A549 (cell line): ENCODE measurements around the gene NDUFS1. TPM values are rescaled to one million over a fixed set of nuclear protein-coding genes. Genes with fewer than 3 reads are reported as not detected.

ENCODE experiments used
- ATAC-seq, 2 experiments: fragments of 200-7000 bp in 1 of 2; fragments of >200 bp in 1 of 2; cut with Nextera tagmentation in 1 of 2; cut with Tn5 transposase in 1 of 2; 3 replicates each; pipeline versions ENCODE4 v1.8.0 to v1.9.1; 2018 to 2020; ENCODE audit warnings: mild to moderate bottlenecking in 1 of 2, moderate library complexity in 1 of 2
- CTCF ChIA-PET: fragments of 300-600 bp; sonication (Branson Sonifier 250); formaldehyde crosslinking; extraction: SDS; loops from one replicate; lab custom pipeline; 2021; ENCODE audit warnings: antibody characterized with exemption, inconsistent platforms; lab: Yijun Ruan, JAX
- POLR2A ChIA-PET: fragments of 350-600 bp; formaldehyde crosslinking; extraction: SDS; loops from one replicate; lab custom pipeline; 2021; ENCODE audit warnings: antibody characterized with exemption, inconsistent platforms; lab: Yijun Ruan, JAX
- DNase-seq, 2 experiments: peaks; one replicate each; pipeline versions ENCODE4 v3.0.0 to v3.0.0-alpha.2; 2011 to 2016; ENCODE audit warnings: low read depth in 1 of 2, low spot score in 1 of 2
- FAIRE-seq: peaks from 2 replicates; lab custom pipeline; 2011; peaks lifted over from hg19 to GRCh38; lab: Jason Lieb, UNC
- H3K27ac ChIP-seq, 2 experiments: fragments of >200 bp; sonication (Bioruptor Twin); formaldehyde crosslinking; 3 replicates each; pipeline ENCODE4 v1.5.1; 2016 to 2017
- H3K4me1 ChIP-seq: fragments of >200 bp; sonication (Bioruptor Twin); formaldehyde crosslinking; 3 replicates; pipeline ENCODE4 v1.6.1; 2016
- H3K4me2 ChIP-seq: fragments of >200 bp; sonication (Bioruptor Twin); formaldehyde crosslinking; 3 replicates; pipeline ENCODE4 v1.6.1; 2016
- H3K4me3 ChIP-seq: fragments of >200 bp; sonication (Bioruptor Twin); formaldehyde crosslinking; 3 replicates; pipeline ENCODE4 v1.5.1; 2016
- H3K9me3 ChIP-seq: fragments of >200 bp; sonication (Bioruptor Twin); formaldehyde crosslinking; 3 replicates; pipeline ENCODE4 v1.6.1; 2016
- BHLHE40 ChIP-seq: IDR thresholded peaks from 2 replicates; pipeline ENCODE4 v1.6.1; 2012; ENCODE audit warnings: low read depth, low read length, inconsistent platforms
- CBX2 ChIP-seq: fragments of 200-600 bp; sonication (generic); IDR thresholded peaks from 2 replicates; pipeline ENCODE4 v1.6.1; 2016; ENCODE audit warnings: low read depth, mild to moderate bottlenecking, borderline replicate concordance
- CEBPB ChIP-seq, 2 experiments: fragments of >200 bp in 1 of 2; sonication (Bioruptor Twin) in 1 of 2; formaldehyde crosslinking in 1 of 2; IDR thresholded peaks; 2 replicates each; pipeline ENCODE4 v1.6.1; 2012 to 2016
- EHMT2 ChIP-seq: fragments of 200-600 bp; sonication (generic); IDR thresholded peaks from 2 replicates; pipeline ENCODE4 v1.6.1; 2016; ENCODE audit warnings: antibody characterized with exemption, low read depth, mild to moderate bottlenecking, moderate library complexity
- EP300 ChIP-seq, 2 experiments: fragments of >200 bp; sonication (Bioruptor Twin); formaldehyde crosslinking; IDR thresholded peaks; 2 replicates in 1 of 2; 3 replicates in 1 of 2; pipeline ENCODE4 v1.6.1; 2016 to 2017
- ESRRA ChIP-seq: fragments of 150-350 bp; IDR thresholded peaks from 2 replicates; pipeline ENCODE4 v1.6.1; 2014; ENCODE audit warnings: mild to moderate bottlenecking, low read length, borderline replicate concordance
- FOSL2 ChIP-seq, 2 experiments: fragments of 450-650 bp in 1 of 2; fragments of >200 bp in 1 of 2; sonication (Bioruptor Twin) in 1 of 2; formaldehyde crosslinking; IDR thresholded peaks; 2 replicates each; pipeline versions ENCODE4 v1.5.0 to v1.6.1; 2016 to 2020; ENCODE audit warnings: mild to moderate bottlenecking in 1 of 2, moderate library complexity in 1 of 2
- GATA3 ChIP-seq: IDR thresholded peaks from 2 replicates; pipeline ENCODE4 v1.6.1; 2012; ENCODE audit warnings: borderline replicate concordance
- HOXA7 ChIP-seq: fragments of 250-450 bp; sonication (Bioruptor Pico); IDR thresholded peaks from 2 replicates; pipeline ENCODE4 v1.5.0; 2020; ENCODE audit warnings: mild to moderate bottlenecking, moderate library complexity
- HOXB5 ChIP-seq: fragments of 250-450 bp; sonication (Bioruptor Pico); IDR thresholded peaks from 2 replicates; pipeline ENCODE4 v1.5.0; 2020; ENCODE audit warnings: mild to moderate bottlenecking, moderate library complexity
- NR3C1 ChIP-seq: fragments of >200 bp; sonication (Bioruptor Twin); formaldehyde crosslinking; IDR thresholded peaks from 3 replicates; pipeline ENCODE4 v1.6.1; 2017
- RARB ChIP-seq: fragments of 250-450 bp; sonication (Bioruptor Pico); IDR thresholded peaks from 2 replicates; pipeline ENCODE4 v1.8.0; 2021; ENCODE audit warnings: mild to moderate bottlenecking, moderate library complexity
- RNF2 ChIP-seq: fragments of 200-600 bp; sonication (generic); IDR thresholded peaks from 2 replicates; pipeline ENCODE4 v1.6.1; 2016; ENCODE audit warnings: low read depth, mild to moderate bottlenecking, antibody characterized with exemption, moderate library complexity, borderline replicate concordance
- SREBF2 ChIP-seq: fragments of 450-650 bp; IDR thresholded peaks from 2 replicates; pipeline ENCODE4 v1.6.1; 2014; ENCODE audit warnings: mild to moderate bottlenecking, moderate library complexity
- ZNF302 ChIP-seq: fragments of 250-450 bp; sonication (Bioruptor Pico); IDR thresholded peaks from 2 replicates; pipeline ENCODE4 v1.9.0; 2021; ENCODE audit warnings: inconsistent platforms, mild to moderate bottlenecking, moderate library complexity
- WGBS: methylation state at CpG from one replicate; pipeline ENCODE4 v1.1.6; 2017; ENCODE audit errors: missing lambda C conversion rate; 5-methylcytosine and 5-hydroxymethylcytosine counted together
- polyA plus RNA-seq, 4 experiments: library from polyadenylated mRNA; depleted of rRNA in 3 of 4; stranded (reverse); fragments of >200 nt; fragmentation: RNase III in 1 of 4; extraction: RNeasy Plus Mini Kit Qiagen cat#74134 plus additional on column Dnase treatment in 1 of 4; gene quantifications; 2 replicates in 3 of 4; 3 replicates in 1 of 4; pipeline ENCODE4 v1.2.3, GENCODE V29; 2011 to 2017
- small RNA-seq, 6 experiments: library from RNA; depleted of rRNA; stranded (forward); fragments of <200 nt; gene quantifications; one replicate each; pipeline ENCODE3, GENCODE V24; 2012
- TF ChIP-seq, protein P1 (sequence below): fragments of >200 bp; sonication (Bioruptor Twin); formaldehyde crosslinking; IDR thresholded peaks from 3 replicates; pipeline ENCODE4 v1.5.1; 2016
- TF ChIP-seq, protein P2 (sequence below): fragments of 250-450 bp; sonication (Bioruptor Pico); IDR thresholded peaks from 2 replicates; pipeline ENCODE4 v1.5.0; 2020; ENCODE audit warnings: low read depth, mild to moderate bottlenecking, moderate library complexity
- TF ChIP-seq, protein P3 (sequence below): fragments of >200 bp; sonication (Bioruptor Twin); formaldehyde crosslinking; IDR thresholded peaks from 3 replicates; pipeline ENCODE4 v1.6.1; 2016
- TF ChIP-seq, protein P4 (sequence below): IDR thresholded peaks from 2 replicates; pipeline ENCODE4 v1.6.1; 2012

The NDUFS1 gene
- polyA plus RNA-seq, 2 of the 4 experiments (the other 2 are of a cell fraction), result 86.7 to 134 TPM

DNA sequence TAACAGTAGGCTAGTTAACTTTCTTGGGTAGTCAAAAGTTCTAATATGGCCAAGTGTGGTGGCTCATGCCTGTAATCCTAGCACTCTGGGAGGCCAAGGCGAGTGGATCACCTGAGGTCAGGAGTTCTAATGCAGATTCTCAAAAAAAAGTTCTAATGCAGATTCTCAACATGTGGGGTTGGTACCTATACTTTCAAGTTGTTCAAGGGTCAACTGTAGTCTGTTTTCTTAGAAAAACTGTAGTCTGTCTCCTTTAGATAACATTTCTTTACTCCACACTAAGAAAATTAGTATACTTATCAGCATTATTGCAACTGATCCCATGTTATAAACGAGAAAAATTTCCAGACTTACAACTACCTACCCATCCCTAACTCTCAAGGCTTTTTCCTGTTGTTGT, 89.8 kb downstream of the NDUFS1 start:
- DNase-seq (no peak), FAIRE-seq (no peak), ATAC-seq (no peak)
- ChIA-PET CTCF (no interaction called here), POLR2A (no interaction called here)
- no peak for TF ChIP-seq RARB (CRISPR knock-in tag)
- no peak for TF ChIP-seq GATA3
- TF ChIP-seq HOXB5 (CRISPR knock-in tag), result no peak
- WGBS, result 78% methylated on average over 2 of the region's 2 CpGs
- no peak overlapping the region for H3K4me2 ChIP-seq
- no peak overlapping the region for H3K4me3 ChIP-seq
- no peak overlapping the region for H3K27ac ChIP-seq
- H3K9me3 ChIP-seq, result no peaks in the 10 kb centered on the region
- no peaks in the 10 kb centered on the region for H3K4me1 ChIP-seq

DNA sequence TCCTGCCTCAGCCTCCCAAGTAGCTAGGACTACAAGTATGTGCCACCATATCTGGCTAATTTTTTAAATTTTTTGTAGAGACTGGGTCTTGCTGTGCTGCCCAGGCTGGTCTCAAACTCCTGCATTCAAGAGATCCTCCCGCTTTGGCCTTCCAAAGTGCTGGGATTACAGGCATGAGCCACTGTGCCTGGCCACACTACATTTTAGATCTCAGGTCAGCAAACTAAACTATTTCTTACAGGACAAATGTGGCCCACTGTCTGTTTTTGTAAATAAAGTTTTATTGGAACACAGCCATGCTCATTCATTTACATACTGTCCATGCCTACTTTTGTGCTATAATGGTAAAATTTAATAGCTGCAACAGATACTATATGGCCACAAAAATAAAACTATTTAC, 91.0 kb downstream of the NDUFS1 start:
- WGBS, result 100% methylated on average over 1 of the region's 1 CpG
- DNase-seq, result no peak
- ATAC-seq, result no peak
- H3K4me2 ChIP-seq, result no peak overlapping the region
- ChIA-PET POLR2A (no interaction called here), CTCF (interaction anchor here (0.7 kb wide), 1 partner anchor 18 kb away, joined by 3 read pairs; the partner anchor contains the start of gene INO80D)
- no peak for FAIRE-seq
- no peaks in the 10 kb centered on the region for H3K4me1 ChIP-seq
- TF ChIP-seq ZNF302 (CRISPR knock-in tag) (no peak), HOXA7 (CRISPR knock-in tag) (no peak), CEBPB (IDR thresholded peaks at IDR 0.05) (no peak), RNF2 (no peak), BHLHE40 (no peak), CBX2 (no peak), NR3C1 (no peak), EHMT2 (no peak), SREBF2 (no peak), FOSL2 (IDR thresholded peaks at IDR 0.05) (no peak), FOSL2 (CRISPR knock-in tag; IDR thresholded peaks at IDR 0.05) (no peak), EP300 (IDR thresholded peaks at IDR 0.05) (no peak), GATA3 (no peak), ESRRA (no peak)
- TF ChIP-seq, protein P1, sequence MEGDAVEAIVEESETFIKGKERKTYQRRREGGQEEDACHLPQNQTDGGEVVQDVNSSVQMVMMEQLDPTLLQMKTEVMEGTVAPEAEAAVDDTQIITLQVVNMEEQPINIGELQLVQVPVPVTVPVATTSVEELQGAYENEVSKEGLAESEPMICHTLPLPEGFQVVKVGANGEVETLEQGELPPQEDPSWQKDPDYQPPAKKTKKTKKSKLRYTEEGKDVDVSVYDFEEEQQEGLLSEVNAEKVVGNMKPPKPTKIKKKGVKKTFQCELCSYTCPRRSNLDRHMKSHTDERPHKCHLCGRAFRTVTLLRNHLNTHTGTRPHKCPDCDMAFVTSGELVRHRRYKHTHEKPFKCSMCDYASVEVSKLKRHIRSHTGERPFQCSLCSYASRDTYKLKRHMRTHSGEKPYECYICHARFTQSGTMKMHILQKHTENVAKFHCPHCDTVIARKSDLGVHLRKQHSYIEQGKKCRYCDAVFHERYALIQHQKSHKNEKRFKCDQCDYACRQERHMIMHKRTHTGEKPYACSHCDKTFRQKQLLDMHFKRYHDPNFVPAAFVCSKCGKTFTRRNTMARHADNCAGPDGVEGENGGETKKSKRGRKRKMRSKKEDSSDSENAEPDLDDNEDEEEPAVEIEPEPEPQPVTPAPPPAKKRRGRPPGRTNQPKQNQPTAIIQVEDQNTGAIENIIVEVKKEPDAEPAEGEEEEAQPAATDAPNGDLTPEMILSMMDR, result no peak
- TF ChIP-seq, protein P2, sequence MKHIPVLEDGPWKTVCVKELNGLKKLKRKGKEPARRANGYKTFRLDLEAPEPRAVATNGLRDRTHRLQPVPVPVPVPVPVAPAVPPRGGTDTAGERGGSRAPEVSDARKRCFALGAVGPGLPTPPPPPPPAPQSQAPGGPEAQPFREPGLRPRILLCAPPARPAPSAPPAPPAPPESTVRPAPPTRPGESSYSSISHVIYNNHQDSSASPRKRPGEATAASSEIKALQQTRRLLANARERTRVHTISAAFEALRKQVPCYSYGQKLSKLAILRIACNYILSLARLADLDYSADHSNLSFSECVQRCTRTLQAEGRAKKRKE (CRISPR knock-in tag), result no peak
- TF ChIP-seq, protein P3, sequence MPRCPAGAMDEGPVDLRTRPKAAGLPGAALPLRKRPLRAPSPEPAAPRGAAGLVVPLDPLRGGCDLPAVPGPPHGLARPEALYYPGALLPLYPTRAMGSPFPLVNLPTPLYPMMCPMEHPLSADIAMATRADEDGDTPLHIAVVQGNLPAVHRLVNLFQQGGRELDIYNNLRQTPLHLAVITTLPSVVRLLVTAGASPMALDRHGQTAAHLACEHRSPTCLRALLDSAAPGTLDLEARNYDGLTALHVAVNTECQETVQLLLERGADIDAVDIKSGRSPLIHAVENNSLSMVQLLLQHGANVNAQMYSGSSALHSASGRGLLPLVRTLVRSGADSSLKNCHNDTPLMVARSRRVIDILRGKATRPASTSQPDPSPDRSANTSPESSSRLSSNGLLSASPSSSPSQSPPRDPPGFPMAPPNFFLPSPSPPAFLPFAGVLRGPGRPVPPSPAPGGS, result no peak
- TF ChIP-seq, protein P4, sequence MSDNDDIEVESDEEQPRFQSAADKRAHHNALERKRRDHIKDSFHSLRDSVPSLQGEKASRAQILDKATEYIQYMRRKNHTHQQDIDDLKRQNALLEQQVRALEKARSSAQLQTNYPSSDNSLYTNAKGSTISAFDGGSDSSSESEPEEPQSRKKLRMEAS, result no peak
- no peaks in the 10 kb centered on the region for H3K9me3 ChIP-seq
- no peak overlapping the region for H3K4me3 ChIP-seq
- no peak overlapping the region for H3K27ac ChIP-seq

Small RNA genes lying within 50 kb of the gene (small RNA-seq; reads per million reads assigned to genes)
- gene RF00134 (0 reads per million in 6 experiments), gene RF02271 (0 reads per million in 6 experiments), gene SNORA41 (0 reads per million in 6 experiments), gene SNORD51 (0 to 0.26 (median 0) reads per million in 6 experiments)

Other genes with a start within 250 kb of the NDUFS1 start
- gene INO80D, start 73.3 kb downstream of the NDUFS1 start, polyA plus RNA-seq (2011; rRNA removed), result 5.0 and 5.7 TPM in 2 replicates
- 1.3 to 1.8 TPM (median 1.4 TPM) in 3 replicates for gene INO80D, start 73.3 kb downstream of the NDUFS1 start, polyA plus RNA-seq (2017; fragmentation: RNase III; extraction: RNeasy Plus Mini Kit Qiagen cat#74134 plus additional on column Dnase treatment)
- 839 and 1,363 TPM in 2 replicates for gene EEF1B2, start 451 bp upstream of the NDUFS1 start, polyA plus RNA-seq (2011; rRNA removed)
- gene EEF1B2, start 451 bp upstream of the NDUFS1 start, polyA plus RNA-seq (2017; fragmentation: RNase III; extraction: RNeasy Plus Mini Kit Qiagen cat#74134 plus additional on column Dnase treatment), result 1,005 to 1,061 TPM (median 1,035 TPM) in 3 replicates
- 5.8 and 8.4 TPM in 2 replicates for gene ZDBF2, start 115.2 kb upstream of the NDUFS1 start, polyA plus RNA-seq (2011; rRNA removed)
- gene ZDBF2, start 115.2 kb upstream of the NDUFS1 start, polyA plus RNA-seq (2017; fragmentation: RNase III; extraction: RNeasy Plus Mini Kit Qiagen cat#74134 plus additional on column Dnase treatment), result 1.3 to 1.7 TPM (median 1.5 TPM) in 3 replicates